Small intestine (tissue), 7 donors: ENCODE measurements around the gene FAM217B. TPM values are rescaled to one million over a fixed set of nuclear protein-coding genes. Genes with fewer than 3 reads are reported as not detected.

Experiments used
- DNase-seq, 2 donors: peaks; one replicate each; pipeline versions ENCODE4 v3.0.0 to v3.0.0-alpha.2; 2013
- FAIRE-seq: peaks from 2 replicates; lab custom pipeline; 2012; peaks lifted over from hg19 to GRCh38; lab: Jason Lieb, UNC
- H3K27ac ChIP-seq, 3 donors: one replicate each; pipeline ENCODE4 v1.5.1; 2013; ENCODE audit warnings: low read length in 2 of 3, mild to moderate bottlenecking in 2 of 3, control low read depth in 1 of 3, inconsistent platforms in 1 of 3, low read depth in 1 of 3, moderate library complexity in 1 of 3
- H3K27me3 ChIP-seq, 3 donors: one replicate each; pipeline ENCODE4 v1.6.1; 2013; ENCODE audit warnings: low read length in 3 of 3, inconsistent platforms in 1 of 3; ENCODE audit not compliant: control insufficient read depth in 3 of 3, insufficient read depth in 3 of 3
- H3K36me3 ChIP-seq, 3 donors: one replicate each; pipeline ENCODE4 v1.6.1; 2013; ENCODE audit warnings: low read length in 3 of 3, inconsistent platforms in 1 of 3, low read depth in 1 of 3, mild to moderate bottlenecking in 1 of 3, moderate library complexity in 1 of 3; ENCODE audit not compliant: control insufficient read depth in 3 of 3, insufficient read depth in 2 of 3
- H3K4me1 ChIP-seq, 3 donors: one replicate each; pipeline ENCODE4 v1.6.1; 2013; ENCODE audit warnings: low read length in 2 of 3, inconsistent platforms in 1 of 3, low read depth in 1 of 3, mild to moderate bottlenecking in 1 of 3, moderate library complexity in 1 of 3; ENCODE audit not compliant: control insufficient read depth in 3 of 3, insufficient read depth in 2 of 3
- H3K4me3 ChIP-seq, 3 donors: one replicate each; pipeline ENCODE4 v1.5.1; 2013; ENCODE audit warnings: low read length in 3 of 3, control low read depth in 1 of 3, inconsistent platforms in 1 of 3, low read depth in 1 of 3, mild to moderate bottlenecking in 1 of 3, moderate library complexity in 1 of 3
- H3K9me3 ChIP-seq, 2 donors: one replicate each; pipeline ENCODE4 v1.6.1; 2013; ENCODE audit warnings: low read depth in 1 of 2, low read length in 1 of 2; ENCODE audit not compliant: control insufficient read depth in 2 of 2, insufficient read depth in 1 of 2
- WGBS, 3 donors: extraction: QIAGEN DNeasy Blood & Tissue Kit; methylation state at CpG; one replicate each; pipeline ENCODE4 v1.1.7; 2013; 5-methylcytosine and 5-hydroxymethylcytosine counted together
- polyA plus RNA-seq, 4 donors: library from polyadenylated mRNA; stranded (reverse) in 3 of 4; unstranded in 1 of 4; fragments of 200-250 nt in 3 of 4; fragments of 120-200 nt in 1 of 4; gene quantifications; one replicate each; pipeline versions ENCODE4 v1.2.1 to v1.2.3, GENCODE V29; 2013
- donor health status: healthy with polysubstance abuse.
- donor health status: control.
- donor health status: control.
- donor health status: Bipolar disorder and iron deficiency.
- donor health status: healthy.

FAM217B gene
- polyA plus RNA-seq, 4 donors, result 2.7 to 16.4 (median 3.7) TPM

- peaks cover 9 to 13% (median 10%) of the 10 kb centered on the region in 3 donors for H3K4me1 ChIP-seq
These were observed 736 bp downstream of the FAM217B start for GRCh38 chr20:59940956-59941294.

DNA sequence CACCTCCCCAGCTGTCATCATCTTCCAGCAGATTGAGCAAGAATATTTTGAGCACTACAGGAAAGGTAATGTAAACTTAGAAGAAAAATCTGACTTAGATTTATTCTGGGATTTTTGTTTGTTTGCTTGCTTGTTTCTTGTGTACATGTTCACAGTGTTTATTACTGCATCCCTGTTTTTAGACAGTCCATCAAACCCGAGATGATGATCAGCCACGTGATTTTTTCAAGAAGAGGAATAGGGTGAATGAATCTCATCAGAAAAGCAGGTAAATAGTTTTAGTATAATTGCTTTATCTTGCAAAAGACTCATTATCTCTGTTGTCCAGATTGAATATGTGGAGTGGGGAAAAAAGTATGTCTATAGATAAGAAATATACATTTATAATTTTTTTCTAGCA, 2.1 kb downstream of the FAM217B start:
- Histone ChIP-seq H3K4me1 (peaks cover 9 to 13% (median 10%) of the 10 kb centered on the region in 3 donors), H3K4me3 (no peak overlapping the region), H3K9me3 (peaks cover 0 to 5% of the 10 kb centered on the region in 2 donors), H3K36me3 (peaks cover 0 to 16% (median 9%) of the 10 kb centered on the region in 3 donors), H3K27ac (no peak overlapping the region), H3K27me3 (no peaks in the 10 kb centered on the region)
- DNase-seq (no peak), FAIRE-seq (no peak)
- 74 to 89% (median 82%) methylated on average over 2 of the region's 2 CpGs for WGBS, 3 donors

More at GRCh38 chr20:59940956-59941294, 736 bp downstream of the FAM217B start:
- Histone ChIP-seq H3K27ac (peak overlapping the region; percentile 93 to 99 (median 99)), H3K27me3 (no peaks in the 10 kb centered on the region), H3K4me3 (peak overlapping the region; percentile 38 to 89 (median 83)), H3K9me3 (peaks cover 0 to 5% of the 10 kb centered on the region in 2 donors), H3K36me3 (peaks cover 0 to 16% (median 8%) of the 10 kb centered on the region in 3 donors)
- WGBS, 3 donors, result 0 to 3% (median 2%) methylated on average over 4 of the region's 4 CpGs
- DNase-seq, result no peak
- FAIRE-seq, result no peak

DNA sequence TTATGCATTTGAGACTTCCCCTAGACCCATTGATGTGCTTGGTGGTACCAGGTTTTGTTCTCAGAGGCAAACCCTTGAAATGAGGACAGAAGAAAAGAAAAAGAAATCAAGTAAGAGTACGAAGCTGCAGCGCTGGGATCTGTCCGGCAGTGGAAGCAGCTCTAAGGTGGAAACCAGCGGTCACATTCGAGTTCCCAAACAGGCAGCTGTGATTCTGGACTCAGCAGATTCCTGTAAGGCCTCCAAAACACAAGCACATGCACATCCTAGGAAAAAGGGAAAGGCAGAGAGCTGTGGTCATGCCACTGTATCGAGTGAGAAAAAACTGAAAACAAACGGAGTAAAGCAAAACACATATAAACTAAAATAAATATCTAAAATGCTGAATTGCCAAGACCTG, 4.5 kb downstream of the FAM217B start:
- H3K27ac ChIP-seq, result no peak overlapping the region
- FAIRE-seq (no peak), DNase-seq (no peak)
- no peak overlapping the region for H3K4me3 ChIP-seq
- H3K36me3 ChIP-seq, result peaks cover 0 to 10% (median 9%) of the 10 kb centered on the region in 3 donors
- 92 to 95% (median 94%) methylated on average over 7 of the region's 7 CpGs for WGBS, 3 donors
- no peaks in the 10 kb centered on the region for H3K9me3 ChIP-seq
- H3K4me1 ChIP-seq, result no peaks in the 10 kb centered on the region
- H3K27me3 ChIP-seq, result no peaks in the 10 kb centered on the region

- DNase-seq (no peak), FAIRE-seq (no peak)
- no peaks in the 10 kb centered on the region for H3K4me1 ChIP-seq
- no peaks in the 10 kb centered on the region for H3K27me3 ChIP-seq
- H3K9me3 ChIP-seq, result no peaks in the 10 kb centered on the region
- peaks cover 0 to 10% (median 9%) of the 10 kb centered on the region in 3 donors for H3K36me3 ChIP-seq
- 73 to 86% (median 83%) methylated on average over 3 of the region's 3 CpGs for WGBS, 3 donors
- H3K27ac ChIP-seq, result no peak overlapping the region
- no peak overlapping the region for H3K4me3 ChIP-seq
These were observed 5.0 kb downstream of the FAM217B start for GRCh38 chr20:59945175-59945574.

DNA sequence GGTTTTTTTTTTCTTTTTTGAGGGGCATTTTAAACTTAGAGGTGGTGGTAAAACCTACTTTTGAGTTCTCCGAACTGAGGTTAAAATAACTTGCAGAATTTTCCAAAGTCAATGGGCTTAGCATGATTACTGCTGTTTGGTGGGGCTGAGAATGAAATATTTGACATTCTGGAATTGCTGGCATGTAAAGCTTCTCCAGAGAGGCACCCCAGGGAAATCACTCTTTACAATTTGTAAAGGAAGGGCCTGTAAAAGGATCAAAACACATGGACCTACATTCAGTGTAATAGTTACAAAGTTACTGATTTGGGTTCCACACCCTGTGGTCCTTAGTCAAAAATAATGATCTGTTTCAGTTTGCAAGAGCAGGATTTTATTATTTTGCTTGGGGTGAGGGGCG, 5.5 kb downstream of the FAM217B start:
- DNase-seq, result no peak
- 85 to 97% (median 87%) methylated on average over 2 of the region's 2 CpGs for WGBS, 3 donors
- H3K27ac ChIP-seq, result no peak overlapping the region
- no peak overlapping the region for H3K4me3 ChIP-seq
- no peaks in the 10 kb centered on the region for H3K27me3 ChIP-seq
- no peaks in the 10 kb centered on the region for H3K4me1 ChIP-seq
- no peak for FAIRE-seq
- peaks cover 0 to 10% (median 9%) of the 10 kb centered on the region in 3 donors for H3K36me3 ChIP-seq
- no peaks in the 10 kb centered on the region for H3K9me3 ChIP-seq

- WGBS, 3 donors, result 91 to 94% (median 94%) methylated on average over 8 of the region's 8 CpGs
- peaks cover 0 to 10% (median 9%) of the 10 kb centered on the region in 3 donors for H3K36me3 ChIP-seq
- FAIRE-seq (no peak), DNase-seq (no peak)
- no peak overlapping the region for H3K27ac ChIP-seq
- H3K27me3 ChIP-seq, result no peaks in the 10 kb centered on the region
- no peak overlapping the region for H3K4me3 ChIP-seq
- H3K4me1 ChIP-seq, result no peaks in the 10 kb centered on the region
- H3K9me3 ChIP-seq, result no peaks in the 10 kb centered on the region
These were observed 7.2 kb downstream of the FAM217B start for GRCh38 chr20:59947376-59947775.

DNA sequence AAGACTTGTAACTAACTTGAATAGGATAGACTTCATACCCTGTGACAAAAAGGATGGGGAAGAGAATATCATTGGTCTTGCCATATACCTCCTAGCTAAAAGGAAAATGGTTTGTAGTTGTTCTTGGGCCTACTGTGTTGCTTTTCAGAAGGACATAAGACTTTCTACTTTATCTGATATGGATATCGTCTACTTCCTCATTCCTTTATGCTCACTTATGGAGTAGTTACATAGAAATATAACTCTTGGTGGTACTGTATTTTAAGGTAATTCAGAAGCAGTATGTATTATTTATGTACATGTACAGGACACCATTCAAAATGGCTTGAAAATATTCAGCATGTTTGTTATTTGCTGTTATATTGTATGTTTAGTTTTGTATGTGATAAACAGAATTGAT, 8.0 kb downstream of the FAM217B start:
- no peak for FAIRE-seq
- 13 to 41% (median 17%) methylated on average over 1 of the region's 1 CpG for WGBS, 3 donors

DNA sequence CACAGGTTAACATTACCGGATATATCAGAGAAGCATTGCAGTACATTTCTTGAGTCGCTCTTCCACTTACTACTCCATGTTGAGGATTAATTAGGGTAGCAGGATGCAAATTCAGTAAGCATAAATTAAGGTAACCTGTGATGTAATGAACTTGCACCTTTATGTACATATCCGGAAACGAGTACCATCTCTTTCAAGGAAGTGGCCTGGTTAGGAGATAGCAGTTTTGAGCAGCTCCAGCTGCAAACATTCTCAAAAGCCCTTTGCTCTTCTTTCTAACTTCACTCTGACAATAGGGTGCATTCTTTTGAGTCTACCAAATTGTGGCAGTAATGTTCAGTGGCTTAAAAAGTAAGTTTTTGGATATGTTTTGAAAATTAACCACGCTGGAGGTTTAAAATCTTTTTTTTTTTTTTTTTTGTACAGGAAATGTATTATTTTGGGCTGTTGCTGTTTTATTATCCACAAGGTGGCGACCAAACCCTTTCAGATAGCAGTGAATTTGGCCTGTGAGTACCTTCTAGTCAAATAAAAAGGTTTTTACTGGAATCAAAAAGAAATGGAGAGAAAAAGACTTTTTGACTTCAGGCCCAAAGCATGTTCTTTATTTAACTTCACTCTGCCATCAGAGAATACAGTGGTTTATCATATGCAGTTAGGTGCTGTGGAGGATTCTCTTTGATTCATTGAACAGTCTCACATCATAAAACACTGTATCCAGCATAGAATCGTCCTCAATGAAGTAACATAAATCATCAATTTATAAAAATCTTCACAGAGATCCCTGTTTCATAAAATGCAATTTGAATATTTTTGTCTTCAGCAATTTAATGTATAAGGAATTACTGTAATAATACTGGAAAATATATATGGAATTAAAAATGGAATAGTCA, 8.9 kb downstream of the FAM217B start:
- FAIRE-seq, result no peak
- no peak overlapping the region for H3K4me3 ChIP-seq
- peaks cover 0 to 8% (median 6%) of the 10 kb centered on the region in 3 donors for H3K36me3 ChIP-seq
- peak; percentile 51 to 53 for DNase-seq
- H3K27ac ChIP-seq, result peak overlapping the region in 2 of 3 donors; percentile 11 to 58
- no peaks in the 10 kb centered on the region for H3K9me3 ChIP-seq
- WGBS, 3 donors, result 34 to 39% (median 37%) methylated on average over 7 of the region's 7 CpGs
- no peaks in the 10 kb centered on the region for H3K4me1 ChIP-seq
- no peaks in the 10 kb centered on the region for H3K27me3 ChIP-seq

More for the DNA sequence above, 8.0 kb downstream of the FAM217B start:
- peaks cover 0 to 10% (median 9%) of the 10 kb centered on the region in 3 donors for H3K36me3 ChIP-seq
- H3K9me3 ChIP-seq, result no peaks in the 10 kb centered on the region
- H3K27ac ChIP-seq, result no peak overlapping the region
- H3K4me3 ChIP-seq, result no peak overlapping the region
- H3K4me1 ChIP-seq, result no peaks in the 10 kb centered on the region
- DNase-seq, result no peak
- H3K27me3 ChIP-seq, result no peaks in the 10 kb centered on the region
